Activated CD4-positive, CD25-positive, alpha-beta regulatory T cell (primary cell): Measurements from ENCODE around the gene CLCN6.

Experiments
- DNase-seq, 4 experiments: peaks; one replicate each; lab custom pipeline; 2025; lab: John Stamatoyannopoulos, UW

Gene CLCN6, protein sequence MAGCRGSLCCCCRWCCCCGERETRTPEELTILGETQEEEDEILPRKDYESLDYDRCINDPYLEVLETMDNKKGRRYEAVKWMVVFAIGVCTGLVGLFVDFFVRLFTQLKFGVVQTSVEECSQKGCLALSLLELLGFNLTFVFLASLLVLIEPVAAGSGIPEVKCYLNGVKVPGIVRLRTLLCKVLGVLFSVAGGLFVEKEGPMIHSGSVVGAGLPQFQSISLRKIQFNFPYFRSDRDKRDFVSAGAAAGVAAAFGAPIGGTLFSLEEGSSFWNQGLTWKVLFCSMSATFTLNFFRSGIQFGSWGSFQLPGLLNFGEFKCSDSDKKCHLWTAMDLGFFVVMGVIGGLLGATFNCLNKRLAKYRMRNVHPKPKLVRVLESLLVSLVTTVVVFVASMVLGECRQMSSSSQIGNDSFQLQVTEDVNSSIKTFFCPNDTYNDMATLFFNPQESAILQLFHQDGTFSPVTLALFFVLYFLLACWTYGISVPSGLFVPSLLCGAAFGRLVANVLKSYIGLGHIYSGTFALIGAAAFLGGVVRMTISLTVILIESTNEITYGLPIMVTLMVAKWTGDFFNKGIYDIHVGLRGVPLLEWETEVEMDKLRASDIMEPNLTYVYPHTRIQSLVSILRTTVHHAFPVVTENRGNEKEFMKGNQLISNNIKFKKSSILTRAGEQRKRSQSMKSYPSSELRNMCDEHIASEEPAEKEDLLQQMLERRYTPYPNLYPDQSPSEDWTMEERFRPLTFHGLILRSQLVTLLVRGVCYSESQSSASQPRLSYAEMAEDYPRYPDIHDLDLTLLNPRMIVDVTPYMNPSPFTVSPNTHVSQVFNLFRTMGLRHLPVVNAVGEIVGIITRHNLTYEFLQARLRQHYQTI

DNA sequence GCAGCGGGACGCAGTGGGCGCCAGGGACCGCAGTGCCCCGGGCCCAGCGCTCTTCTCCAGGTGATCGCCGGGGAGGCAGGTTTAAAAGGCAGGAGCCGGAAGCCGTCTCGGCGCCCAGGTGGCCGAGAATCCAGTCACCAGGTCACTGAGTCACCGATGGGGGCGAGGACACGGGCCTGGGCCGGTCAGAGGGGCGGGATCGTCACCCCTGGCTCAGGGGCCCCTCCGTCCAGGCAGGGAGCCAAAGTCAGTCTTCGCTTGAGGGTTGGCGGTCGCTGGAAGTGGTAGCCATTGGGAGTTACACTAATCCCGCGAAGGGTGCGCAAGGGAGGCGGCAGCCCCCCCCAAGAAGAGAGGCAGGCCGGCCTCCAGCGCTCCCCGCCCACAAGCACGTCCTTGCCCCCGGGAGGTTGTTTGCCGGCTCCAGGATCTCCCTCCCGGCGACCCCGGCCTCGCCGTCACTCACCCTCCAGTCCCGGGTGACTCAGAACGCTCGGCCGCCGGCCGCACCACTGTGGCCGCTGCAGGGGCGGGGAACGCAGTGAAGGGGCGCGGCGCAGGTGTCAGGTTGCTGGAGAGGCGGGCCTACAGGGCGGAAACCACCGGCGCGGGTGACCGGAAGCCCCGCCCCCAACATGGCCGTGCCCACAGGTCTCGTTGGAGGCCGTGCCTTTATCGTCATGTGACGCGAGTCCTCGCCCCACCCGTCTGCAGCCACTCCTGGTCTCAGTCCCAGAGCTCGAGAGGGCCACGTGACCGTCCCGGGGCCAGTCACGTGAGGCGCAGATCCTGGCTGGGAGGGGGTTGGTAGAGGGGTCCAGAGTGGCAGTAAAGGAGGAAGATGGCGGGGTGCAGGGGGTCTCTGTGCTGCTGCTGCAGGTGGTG lies at the start of gene CLCN6, which contains the start of gene MTHFR:
Gene CLCN6, plus strand, starts transcription at position 770 of the 885 bp plus-strand sequence. Its CDS starts 72 bp downstream, at position 842.
Gene MTHFR, minus strand, starts transcription at position 543 of the 885 bp plus-strand sequence. CDS start 2,848 bp downstream, outside the sequence.
- DNase-seq: peak; percentile 93 to 97 (median 95)

DNA sequence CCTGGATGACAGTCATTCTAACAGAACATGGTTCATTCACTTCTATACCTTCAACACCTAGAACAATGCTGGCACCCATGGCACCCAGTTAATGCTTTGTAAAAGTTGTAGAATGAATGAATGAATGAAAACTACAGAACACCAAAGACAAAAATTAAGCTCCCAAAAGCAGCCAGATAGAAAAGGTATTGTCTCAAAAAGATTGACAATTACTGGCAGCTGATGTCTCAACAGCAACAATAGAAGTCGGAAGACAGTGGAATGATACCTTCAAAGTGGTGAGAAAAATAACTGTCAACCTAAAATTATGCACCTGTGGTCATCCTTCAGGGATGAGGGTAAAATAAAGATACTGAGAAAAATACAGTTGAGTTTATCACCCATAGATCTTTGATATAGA lies 48.9 kb upstream of the CLCN6 start:
- no peak for DNase-seq

DNA sequence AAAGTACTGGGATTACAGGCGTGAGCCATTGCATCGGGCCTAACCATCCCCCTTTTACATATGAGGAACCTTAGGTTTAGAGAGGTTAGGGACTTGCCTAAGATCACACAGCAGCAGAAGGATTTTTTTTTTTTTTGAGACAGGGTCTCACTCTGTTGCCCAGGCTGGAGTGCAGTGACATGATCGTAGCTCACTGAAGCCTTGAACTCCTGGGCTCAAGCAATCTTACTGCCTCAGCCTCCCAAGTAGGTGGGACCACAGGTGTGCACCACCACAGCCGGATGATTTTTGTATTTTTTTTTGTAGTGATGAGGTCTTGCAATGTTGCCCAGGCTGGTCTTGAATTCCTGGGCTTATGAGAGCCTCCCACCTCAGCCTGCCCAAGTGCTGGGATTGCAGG lies 46.2 kb upstream of the CLCN6 start:
- DNase-seq: no peak

DNA sequence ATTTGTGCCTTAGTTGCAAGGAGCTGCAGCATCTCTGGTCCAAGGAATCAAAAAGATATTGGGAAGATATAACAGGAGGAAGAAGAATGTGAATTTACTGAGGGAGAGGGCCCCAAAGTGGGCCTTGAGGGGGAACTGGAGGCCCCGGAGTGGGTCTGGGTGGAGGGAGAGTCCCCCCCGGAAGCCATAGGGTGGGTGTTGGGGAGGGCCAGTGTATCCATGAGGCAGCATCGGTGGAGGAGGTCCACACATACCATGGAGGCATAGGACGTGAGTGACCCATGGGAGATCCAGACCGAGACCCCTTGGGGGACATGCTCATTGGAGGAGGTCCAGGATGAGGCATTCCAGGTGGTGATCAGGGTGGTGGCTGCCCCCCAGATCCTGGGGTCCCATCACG lies 44.7 kb upstream of the CLCN6 start:
- DNase-seq: no peak

DNA sequence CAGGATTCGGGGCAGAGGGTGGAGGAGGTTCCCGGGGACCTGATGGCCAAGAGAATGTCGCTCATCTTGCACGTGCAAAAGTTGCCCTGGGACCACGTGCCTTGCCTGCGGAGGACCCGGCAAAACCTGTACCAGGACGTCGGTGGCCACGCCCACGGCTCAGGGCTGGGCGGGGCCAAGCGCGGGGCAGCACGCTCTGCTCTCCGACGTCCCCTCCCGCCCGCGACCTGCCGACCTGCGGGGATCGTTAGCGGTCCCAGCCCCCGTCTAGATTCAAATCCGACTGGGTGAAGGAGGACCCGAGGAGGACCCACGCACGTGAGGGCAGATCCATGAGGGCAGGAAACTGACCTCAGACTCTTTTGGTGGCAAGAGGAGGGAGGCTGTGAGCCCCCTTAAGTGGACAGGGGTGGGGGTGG lies 44.0 kb upstream of the CLCN6 start, which contains the start of gene C1orf167:
Gene C1orf167, plus strand, starts transcription at position 206 of the 419 bp plus-strand sequence. CDS start 2,208 bp downstream, outside the sequence.
- DNase-seq: no peak

DNA sequence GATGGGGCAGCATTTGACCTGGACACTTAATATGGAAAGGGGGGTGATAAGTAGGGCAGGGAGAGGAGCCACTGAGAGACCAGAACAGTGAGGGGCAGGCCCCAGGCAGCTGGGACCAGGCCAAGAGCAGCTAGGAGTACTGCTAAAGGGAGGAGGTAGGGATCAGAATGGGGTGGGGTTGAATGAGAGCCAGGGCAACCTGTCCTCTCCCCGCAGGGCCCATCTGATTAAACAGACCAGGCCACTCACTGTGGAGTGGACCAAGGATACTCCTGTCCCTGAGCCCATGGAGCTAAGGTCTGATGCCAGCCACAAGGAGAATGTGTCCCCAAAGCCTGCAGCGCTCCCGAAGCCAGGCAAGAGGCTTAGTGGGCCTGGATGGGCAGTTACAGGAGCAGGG lies 41.9 kb upstream of the CLCN6 start:
- no peak for DNase-seq

DNA sequence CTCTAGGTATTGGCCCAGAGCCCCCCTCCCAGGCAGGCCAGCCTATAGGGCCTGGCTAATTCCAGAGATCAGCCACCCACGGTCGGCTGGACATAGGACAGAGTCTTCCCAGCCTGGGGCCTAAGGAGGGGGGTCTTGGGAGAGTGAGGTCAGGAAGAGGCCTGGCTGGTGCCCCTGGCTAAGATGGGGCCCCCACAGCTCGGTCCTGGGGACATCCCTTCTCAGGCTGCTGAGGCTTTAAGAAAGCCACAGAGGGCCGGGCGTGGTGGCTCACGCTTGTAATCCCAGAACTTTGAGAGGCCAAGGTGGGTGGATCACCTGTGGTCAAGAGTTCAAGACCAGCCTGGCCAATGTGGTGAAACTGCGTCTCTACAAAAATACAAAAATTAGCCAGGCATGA lies 41.5 kb upstream of the CLCN6 start:
- no peak for DNase-seq

DNA sequence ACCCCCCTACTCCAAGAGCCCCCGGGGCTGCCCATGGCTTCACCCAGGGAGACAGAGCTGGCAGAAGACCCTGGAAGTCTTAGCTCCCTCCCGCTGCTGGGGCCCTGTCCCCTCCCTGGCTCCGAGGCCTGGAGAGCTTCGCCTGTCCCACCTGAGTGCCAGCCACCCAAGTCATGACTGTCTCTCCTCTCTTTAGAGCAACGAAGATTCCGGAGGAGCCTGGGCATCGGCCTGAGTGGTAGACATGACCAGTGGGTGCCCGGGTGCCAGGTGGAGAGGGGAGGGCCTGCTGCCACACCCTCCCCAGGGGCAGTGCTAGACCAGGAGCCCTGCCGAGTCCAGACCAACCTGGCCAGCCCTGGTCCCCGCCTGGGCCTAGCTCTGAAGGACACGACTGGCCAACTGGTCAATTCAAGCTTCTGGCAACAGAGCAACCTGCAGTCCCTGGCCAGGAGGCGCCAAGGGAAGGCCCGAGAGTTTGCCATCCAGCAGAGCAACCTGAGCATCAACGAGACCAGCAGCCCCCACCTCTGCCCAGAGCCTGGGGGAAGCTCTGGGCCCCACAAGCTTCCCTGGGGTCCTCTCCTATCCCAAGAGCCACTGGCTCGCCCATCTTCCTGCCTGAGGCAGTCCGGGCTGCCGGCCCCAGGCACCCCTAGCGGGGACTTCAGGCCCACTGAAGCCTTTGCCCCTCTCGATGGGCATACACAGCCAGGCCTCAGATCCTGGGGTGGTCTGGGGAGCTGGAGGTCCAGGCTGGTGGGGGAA lies 40.1 kb upstream of the CLCN6 start:
- no peak for DNase-seq

DNA sequence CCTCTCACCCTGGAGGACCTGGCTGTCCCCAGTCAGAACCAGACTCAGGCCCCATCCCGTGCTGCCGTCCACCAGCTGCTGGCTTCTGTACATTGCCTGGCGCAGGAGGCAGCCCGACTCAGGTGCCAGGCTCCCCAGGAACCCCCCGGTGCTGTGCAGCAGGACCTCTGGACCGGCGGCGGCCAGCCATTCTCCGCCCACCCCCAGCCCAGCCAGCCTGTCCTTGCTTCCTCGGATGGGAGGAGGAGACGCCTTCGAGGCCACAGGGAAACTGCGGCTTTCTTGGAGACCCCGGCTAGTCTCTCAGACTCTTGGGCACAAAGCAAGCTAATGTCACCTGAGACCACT lies 39.6 kb upstream of the CLCN6 start:
- DNase-seq: no peak

DNA sequence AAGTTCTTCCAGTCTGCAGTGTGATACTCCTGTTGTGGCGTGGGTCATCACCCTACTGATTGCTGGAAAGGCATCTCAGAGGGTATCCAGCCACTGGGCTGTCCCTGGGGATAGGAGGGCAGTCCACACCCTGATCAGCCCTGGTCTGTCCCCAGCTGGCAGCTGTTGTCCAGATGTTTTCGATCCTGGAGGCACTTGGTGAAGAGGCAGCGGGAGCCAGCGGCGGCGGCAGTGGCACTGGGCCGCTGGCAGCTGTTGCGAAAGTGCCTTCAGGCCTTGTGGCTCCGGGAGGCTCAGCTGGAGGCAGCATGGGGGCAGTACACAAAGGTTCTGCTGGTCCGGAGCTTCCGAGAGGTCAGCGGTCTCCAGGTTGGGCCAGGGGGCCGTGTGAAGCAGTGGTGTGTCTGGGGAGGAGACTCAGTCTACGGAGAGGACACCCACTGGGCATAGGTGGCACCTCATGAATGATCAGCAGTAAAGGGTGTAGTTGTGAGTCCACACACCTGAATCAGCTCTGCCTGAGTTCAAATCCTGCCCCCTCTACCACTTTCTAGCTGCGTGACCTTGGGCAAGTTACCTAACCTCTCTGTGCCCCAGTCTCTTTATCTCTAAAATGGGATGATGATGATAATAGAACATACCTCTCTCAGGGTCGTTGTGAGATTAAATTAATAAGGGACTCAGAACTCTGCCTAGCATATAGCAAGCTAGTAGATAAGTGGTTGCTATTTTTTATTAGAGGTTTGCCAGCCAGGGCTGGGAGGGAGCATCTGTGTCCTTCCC lies 37.9 kb upstream of the CLCN6 start:
- no peak for DNase-seq

DNA sequence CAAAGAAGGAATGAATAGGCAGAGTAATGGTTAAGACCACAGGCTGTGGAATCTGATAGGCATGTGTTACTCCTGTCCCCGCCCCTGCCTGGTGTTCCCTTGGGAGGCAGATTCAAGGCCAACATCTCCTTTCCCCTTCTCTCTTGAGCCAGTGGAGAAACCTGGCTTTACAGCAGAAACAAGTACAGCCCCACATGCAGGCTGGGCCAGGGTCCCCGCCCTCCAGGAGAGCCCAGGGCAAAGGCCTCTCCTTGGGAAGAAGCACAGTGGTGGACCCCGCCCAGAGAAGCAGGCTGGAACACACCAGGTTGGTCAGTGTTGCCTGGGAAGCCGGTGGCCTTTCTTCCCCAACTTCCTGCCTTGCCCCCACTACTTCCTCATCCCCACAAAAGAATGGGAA lies 37.2 kb upstream of the CLCN6 start:
- DNase-seq: no peak

DNA sequence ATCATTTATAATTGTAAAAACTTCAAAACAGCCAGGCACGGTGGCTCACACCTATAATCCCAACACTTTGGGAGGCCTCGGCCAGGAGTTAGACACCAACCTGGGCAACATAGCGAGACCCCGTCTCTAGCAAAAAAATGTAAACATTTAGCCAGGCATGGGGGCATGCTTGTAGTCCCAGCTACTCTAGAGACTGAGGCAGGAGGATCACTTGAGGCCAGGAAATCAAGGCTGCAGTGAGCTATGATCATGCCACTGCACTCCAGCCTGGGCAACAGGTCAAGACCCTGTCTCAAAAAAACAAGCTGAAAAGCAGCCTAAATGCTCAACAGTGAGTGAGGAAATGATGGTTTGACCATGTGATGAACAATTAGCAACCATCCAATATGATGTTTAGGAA lies 36.7 kb upstream of the CLCN6 start:
- DNase-seq: no peak

DNA sequence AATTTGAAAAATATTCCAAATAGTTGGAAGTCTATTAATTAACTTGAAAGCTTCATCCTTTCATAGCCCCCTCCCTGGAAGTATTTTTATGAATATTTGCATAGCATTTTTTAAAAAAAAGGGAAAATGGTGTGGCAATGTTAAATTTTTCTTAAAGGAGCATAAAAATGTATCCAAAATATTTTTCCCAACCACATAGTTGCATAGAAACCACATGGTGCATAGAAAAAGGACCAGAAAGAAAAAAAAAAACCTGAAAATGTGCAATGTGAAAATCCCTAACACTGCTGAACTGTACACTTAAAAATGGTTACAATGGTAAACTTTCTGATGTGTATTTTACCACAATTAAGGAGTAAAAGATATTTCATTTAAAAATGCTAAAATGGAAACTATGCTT lies 36.0 kb upstream of the CLCN6 start:
- no peak for DNase-seq

DNA sequence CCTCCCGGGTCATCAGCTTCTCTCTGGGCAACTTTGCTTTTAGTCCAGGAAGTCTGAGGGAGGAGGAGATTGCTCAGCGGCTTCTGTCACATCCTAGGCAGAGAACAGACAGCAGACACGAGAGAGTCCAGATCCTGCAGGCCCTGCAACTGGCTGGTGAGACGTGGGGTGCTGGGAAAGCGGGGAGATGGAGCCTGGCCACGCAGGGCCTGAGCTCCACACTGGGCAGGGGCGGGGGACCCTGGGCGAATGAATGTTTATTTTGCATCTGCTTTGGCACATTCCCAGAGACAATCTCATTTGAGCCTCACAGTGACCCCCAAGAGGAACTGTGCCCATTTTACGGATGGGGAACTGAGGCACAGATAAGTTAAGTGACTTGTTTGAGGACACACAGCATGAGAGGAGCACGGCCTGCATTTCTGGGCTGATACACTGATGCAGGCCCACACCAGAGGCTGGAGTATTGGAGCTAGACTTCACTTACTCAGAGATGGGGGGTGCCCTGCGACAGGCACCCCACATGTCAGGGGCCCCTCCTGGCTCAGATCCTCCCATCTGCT lies 34.4 kb upstream of the CLCN6 start:
- DNase-seq: no peak

DNA sequence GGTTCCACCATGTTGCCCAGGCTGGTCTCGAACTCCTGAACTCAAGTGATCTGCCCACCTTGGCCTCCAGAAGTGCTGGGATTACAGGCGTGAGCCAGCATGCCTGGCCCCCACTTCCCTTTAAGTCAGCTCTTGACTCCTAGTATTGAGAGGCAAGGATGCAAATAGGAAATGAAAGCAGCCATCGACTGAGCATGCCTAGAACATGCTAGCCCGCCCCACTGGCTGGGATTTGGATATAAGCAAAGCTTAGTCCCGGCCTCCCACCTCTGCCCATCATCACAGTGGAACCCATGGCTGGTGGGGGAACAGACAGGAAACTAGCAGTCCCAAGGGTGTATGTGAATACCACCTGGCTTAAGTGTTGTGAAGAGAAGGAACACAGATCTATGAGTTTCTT lies 33.5 kb upstream of the CLCN6 start:
- no peak for DNase-seq

DNA sequence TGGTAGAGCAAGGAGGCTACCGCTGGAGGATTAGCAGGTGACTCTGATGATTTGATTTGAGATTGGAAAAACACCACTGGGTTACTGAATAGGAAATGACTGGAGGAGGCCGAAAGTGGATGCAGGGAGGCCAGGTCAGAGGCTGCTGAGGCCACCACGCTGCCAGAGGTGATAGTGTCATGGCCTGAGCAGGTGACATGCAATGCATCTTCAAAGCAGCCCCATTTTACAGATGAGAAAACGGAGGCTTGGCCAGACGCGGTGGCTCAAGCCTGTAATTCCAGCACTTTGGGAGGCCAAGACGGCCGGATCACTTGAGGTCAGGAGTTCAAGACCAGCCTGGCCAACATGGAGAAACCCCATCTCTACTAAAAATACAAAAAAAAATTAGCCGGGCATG lies 31.2 kb upstream of the CLCN6 start:
- no peak for DNase-seq

DNA sequence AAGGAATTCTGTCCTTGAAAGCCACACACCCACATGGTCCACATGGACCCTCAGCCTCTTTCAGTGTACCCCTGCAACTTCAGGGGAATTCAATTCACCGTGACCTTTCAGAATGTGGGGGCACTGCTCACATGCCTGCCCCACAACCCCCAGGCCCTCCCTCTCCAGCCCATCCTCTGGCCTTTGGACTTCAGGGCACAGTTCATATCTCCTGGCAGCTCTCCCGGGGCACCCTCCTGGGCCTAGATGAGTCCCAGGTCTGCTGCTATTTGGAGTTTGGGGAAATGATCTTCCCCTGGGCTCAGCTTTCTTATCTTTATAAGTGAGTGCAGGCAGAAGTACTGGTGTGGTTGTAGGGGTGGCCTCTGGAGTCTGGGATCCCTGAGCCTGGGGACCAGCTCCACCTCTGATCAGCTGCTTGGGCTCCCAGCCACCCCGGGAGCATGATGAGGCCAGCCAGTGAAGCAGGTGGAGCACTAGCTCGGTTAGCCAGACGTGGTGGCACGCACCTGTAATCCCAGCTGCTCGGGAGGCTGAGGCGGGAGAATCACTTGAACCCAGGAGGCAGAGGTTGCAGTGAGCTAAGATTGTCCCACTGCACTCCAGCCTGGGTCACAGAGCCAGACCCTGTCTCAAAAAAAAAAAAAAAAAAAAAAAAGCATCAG lies 28.2 kb upstream of the CLCN6 start:
- no peak for DNase-seq

DNA sequence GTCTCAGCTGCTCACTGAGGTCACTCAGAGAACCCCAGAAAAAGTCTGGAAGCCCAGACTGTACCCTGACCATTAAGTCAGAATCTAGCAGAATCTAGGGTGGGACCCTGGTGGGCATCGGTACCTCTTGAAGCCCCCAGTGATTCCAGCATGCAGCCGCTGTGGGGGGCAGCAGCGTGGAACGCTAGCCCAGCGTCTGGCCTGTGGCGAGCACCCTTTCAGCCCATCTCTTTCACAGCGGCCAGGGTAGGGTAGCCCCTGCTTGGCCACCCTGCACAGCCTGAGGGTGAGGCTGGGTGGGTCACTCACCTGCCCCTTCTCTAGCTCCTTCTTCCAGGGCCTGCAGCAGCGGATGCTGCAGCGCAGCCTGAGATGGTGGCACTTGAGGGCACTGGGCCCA lies 27.7 kb upstream of the CLCN6 start:
- no peak for DNase-seq

DNA sequence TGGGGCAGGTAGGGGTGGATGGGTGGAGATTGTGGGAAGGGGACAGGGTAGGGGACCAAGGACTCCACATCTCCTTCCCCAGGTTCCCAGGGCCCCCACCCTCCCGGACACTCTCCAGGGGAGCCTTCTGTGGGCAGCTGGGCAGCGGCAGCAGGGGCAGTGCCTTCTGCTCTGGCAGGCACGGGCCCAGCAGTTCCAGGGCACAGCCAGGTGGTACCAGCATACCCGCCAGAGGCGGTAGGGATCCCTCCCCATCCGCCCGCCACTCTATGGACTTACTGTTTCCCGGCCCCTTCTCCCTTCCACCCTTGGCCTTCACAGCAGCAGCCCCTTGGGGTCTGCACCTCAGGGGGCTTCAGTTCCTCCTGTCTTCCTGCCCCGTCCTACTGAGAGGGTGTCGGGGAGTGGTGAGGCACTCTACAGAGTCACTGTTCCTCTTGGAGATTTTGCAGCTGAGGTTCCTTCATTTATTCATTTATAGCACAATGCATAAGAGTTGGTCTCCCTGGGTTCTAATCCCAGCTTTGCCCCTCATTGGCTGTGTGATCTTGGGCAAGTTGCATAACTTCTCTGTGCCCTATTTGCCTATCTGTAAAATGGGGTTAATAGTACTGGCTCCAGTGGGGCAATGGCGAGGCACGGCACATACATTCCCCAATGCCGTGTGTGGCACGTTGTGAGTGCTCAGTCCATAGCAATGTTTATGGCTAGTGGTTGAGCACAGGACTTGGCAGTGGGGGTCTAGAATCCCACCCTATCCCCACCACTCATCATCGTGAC lies 27.0 kb upstream of the CLCN6 start:
- DNase-seq: no peak
